ENCODE measurements around the gene NRSN2.
"Not testable (repeated sequence)": the region's sequence is repeated elsewhere in the genome, so short reads cannot be mapped to it uniquely, and the experiment has no call there.

The NRSN2 gene

GRCh38 chr20:373171-373890, 26.4 kb downstream of the NRSN2 start:
- Histone ChIP-seq H3K27ac (peak overlapping the region; percentile 42; the same call in 1 of the 2 replicates), H3K9me3 (ENCODE audit: low read depth, low read length) (no peaks in the 10 kb centered on the region), H3K36me3 (ENCODE audit: insufficient read depth, low read length) (no peaks in the 10 kb centered on the region), H3K9ac (ENCODE audit: insufficient read length) (no peak overlapping the region), H3K4me3 (no peak overlapping the region)
- no peak for TF ChIP-seq POLR2AphosphoS5 (IDR thresholded peaks at IDR 0.05; ENCODE audit: borderline replicate concordance, low read depth, low read length)
- no peak for TF ChIP-seq FOXP2 (optimal IDR thresholded peaks at IDR 0.05; ENCODE audit: control extremely low read depth, extremely low read length, insufficient read depth)
- no peak for TF ChIP-seq EZH2 (IDR thresholded peaks at IDR 0.05)
- no peak for DNase-seq (ENCODE audit: low read depth, low spot score)

DNA sequence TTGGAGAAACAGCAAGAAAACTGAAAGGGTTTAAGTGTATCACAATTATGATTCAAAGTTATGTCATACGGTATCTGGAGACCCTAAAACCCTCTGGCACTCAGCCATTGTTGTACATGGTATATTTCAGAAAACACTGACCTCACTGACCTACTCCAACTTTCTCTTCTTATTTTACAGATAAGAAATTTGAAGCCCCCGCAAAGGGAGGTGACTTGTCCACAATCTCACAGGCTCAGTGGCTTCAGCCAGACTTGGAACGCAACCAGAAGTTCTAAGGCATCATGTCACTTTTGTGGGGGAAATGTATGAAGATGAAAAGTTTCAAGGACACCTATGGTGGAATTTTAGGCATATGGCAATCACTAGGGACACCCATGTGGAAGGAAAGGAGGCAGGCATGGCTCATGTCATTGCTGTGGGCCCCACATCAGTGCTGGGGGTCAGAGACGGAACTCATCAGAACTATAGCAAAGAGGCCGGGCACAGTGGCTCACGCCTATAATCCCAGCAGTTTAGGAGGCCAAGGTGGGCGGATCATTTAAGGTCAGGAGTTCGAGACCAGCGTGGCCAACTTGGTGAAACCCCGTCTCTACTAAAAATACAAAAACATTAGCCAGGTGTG, 28.5 kb downstream of the NRSN2 start:
- Histone ChIP-seq H3K36me3 (ENCODE audit: insufficient read depth, low read length) (no peaks in the 10 kb centered on the region), H3K9me3 (ENCODE audit: low read depth, low read length) (no peaks in the 10 kb centered on the region), H3K27ac (no peak overlapping the region), H3K9ac (ENCODE audit: insufficient read length) (no peak overlapping the region), H3K4me3 (no peak overlapping the region)
- no peak for TF ChIP-seq EZH2 (IDR thresholded peaks at IDR 0.05)
- no peak for TF ChIP-seq FOXP2 (optimal IDR thresholded peaks at IDR 0.05; ENCODE audit: control extremely low read depth, extremely low read length, insufficient read depth)
- DNase-seq (ENCODE audit: low read depth, low spot score), result no peak

- Histone ChIP-seq H3K9me3 (ENCODE audit: low read depth, low read length) (no peaks in the 10 kb centered on the region), H3K27ac (no peak overlapping the region), H3K9ac (ENCODE audit: insufficient read length) (no peak overlapping the region), H3K4me3 (no peak overlapping the region), H3K36me3 (ENCODE audit: insufficient read depth, low read length) (no peaks in the 10 kb centered on the region)
- TF ChIP-seq FOXP2 (optimal IDR thresholded peaks at IDR 0.05; ENCODE audit: control extremely low read depth, extremely low read length, insufficient read depth) (no peak), POLR2AphosphoS5 (IDR thresholded peaks at IDR 0.05; ENCODE audit: borderline replicate concordance, low read depth, low read length) (no peak), EZH2 (IDR thresholded peaks at IDR 0.05) (no peak)
- no peak for DNase-seq (ENCODE audit: low read depth, low spot score)
Observed at GRCh38 chr20:376089-376488, 29.2 kb downstream of the NRSN2 start.

- TF ChIP-seq EZH2 (IDR thresholded peaks at IDR 0.05) (no peak), POLR2AphosphoS5 (IDR thresholded peaks at IDR 0.05; ENCODE audit: borderline replicate concordance, low read depth, low read length) (no peak), FOXP2 (optimal IDR thresholded peaks at IDR 0.05; ENCODE audit: control extremely low read depth, extremely low read length, insufficient read depth) (no peak)
- Histone ChIP-seq H3K4me3 (no peak overlapping the region), H3K9ac (ENCODE audit: insufficient read length) (no peak overlapping the region), H3K9me3 (ENCODE audit: low read depth, low read length) (no peaks in the 10 kb centered on the region), H3K36me3 (ENCODE audit: insufficient read depth, low read length) (no peaks in the 10 kb centered on the region), H3K27ac (no peak overlapping the region)
- DNase-seq (ENCODE audit: low read depth, low spot score), result no peak
Observed at GRCh38 chr20:376750-377149, 29.8 kb downstream of the NRSN2 start.

- H3K9me3 ChIP-seq (ENCODE audit: low read depth, low read length); H3K36me3 ChIP-seq (ENCODE audit: insufficient read depth, low read length); H3K9ac ChIP-seq (ENCODE audit: insufficient read length); H3K27ac ChIP-seq; H3K4me3 ChIP-seq; DNase-seq (ENCODE audit: low read depth, low spot score): not testable (repeated sequence)
Observed at GRCh38 chr20:377578-377977, 30.7 kb downstream of the NRSN2 start.

- Histone ChIP-seq H3K27ac (no peak overlapping the region; the same call in 1 of the 2 replicates), H3K9ac (ENCODE audit: insufficient read length) (no peak overlapping the region)
Observed at GRCh38 chr20:378961-379336, 32.0 kb downstream of the NRSN2 start.

DNA sequence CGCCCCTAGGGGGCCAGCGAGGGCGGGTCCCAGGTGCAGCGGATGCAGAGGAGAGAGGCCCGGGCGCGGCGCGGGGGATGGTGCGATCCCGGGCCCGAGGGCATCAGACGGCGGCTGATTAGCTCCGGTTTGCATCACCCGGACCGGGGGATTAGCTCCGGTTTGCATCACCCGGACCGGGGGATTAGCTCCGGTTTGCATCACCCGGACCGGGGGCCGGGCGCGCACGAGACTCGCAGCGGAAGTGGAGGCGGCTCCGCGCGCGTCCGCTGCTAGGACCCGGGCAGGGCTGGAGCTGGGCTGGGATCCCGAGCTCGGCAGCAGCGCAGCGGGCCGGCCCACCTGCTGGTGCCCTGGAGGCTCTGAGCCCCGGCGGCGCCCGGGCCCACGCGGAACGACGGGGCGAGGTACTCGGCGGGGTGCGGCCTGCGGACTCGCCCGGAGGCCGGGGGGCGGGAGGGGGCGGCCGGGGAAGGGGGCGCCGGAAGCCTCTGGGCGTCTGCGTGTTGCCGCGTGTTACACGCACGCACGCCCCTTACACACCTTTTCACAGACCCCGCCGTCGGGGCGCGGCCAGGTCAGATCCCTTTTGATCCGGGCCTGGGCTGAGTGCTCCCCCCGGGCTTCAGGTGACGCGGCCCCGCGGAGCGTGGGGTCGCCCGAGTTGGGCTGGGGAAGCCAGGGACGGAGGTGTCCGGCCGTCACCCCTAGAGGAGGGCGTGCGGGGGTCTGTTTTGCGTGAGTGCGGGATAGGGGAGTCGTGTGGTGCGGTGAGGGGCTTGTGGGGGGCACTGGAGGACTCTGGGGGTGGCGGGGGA, 34.1 kb downstream of the NRSN2 start:
- no peaks in the 10 kb centered on the region for H3K9me3 ChIP-seq (ENCODE audit: low read depth, low read length)
- peak overlapping the region; percentile 89; the same call in 1 of the 2 replicates for H3K27ac ChIP-seq
- no peak for DNase-seq (ENCODE audit: low read depth, low spot score)
- peak overlapping the region; percentile 92 for H3K4me3 ChIP-seq
- peaks cover 32% of the 10 kb centered on the region; the same call in 1 of the 2 replicates for H3K36me3 ChIP-seq (ENCODE audit: insufficient read depth, low read length)
- TF ChIP-seq EZH2 (IDR thresholded peaks at IDR 0.05), result no peak
- peak; percentile 23 for TF ChIP-seq FOXP2 (optimal IDR thresholded peaks at IDR 0.05; ENCODE audit: control extremely low read depth, extremely low read length, insufficient read depth)
- TF ChIP-seq POLR2AphosphoS5 (IDR thresholded peaks at IDR 0.05; ENCODE audit: borderline replicate concordance, low read depth, low read length), result peak; percentile 34; the same call in 1 of the 2 replicates
- H3K9ac ChIP-seq (ENCODE audit: insufficient read length), result peak overlapping the region; percentile 98

More at GRCh38 chr20:378961-379336, 32.0 kb downstream of the NRSN2 start:
- Histone ChIP-seq H3K4me3 (no peak overlapping the region), H3K9me3 (ENCODE audit: low read depth, low read length) (no peaks in the 10 kb centered on the region), H3K36me3 (ENCODE audit: insufficient read depth, low read length) (peaks cover 18% of the 10 kb centered on the region; the same call in 1 of the 2 replicates)
- TF ChIP-seq EZH2 (IDR thresholded peaks at IDR 0.05), result no peak
- TF ChIP-seq POLR2AphosphoS5 (IDR thresholded peaks at IDR 0.05; ENCODE audit: borderline replicate concordance, low read depth, low read length), result no peak
- DNase-seq (ENCODE audit: low read depth, low spot score), result no peak

GRCh38 chr20:381581-382290, 34.8 kb downstream of the NRSN2 start:
- peak overlapping the region; percentile 98 for H3K9ac ChIP-seq (ENCODE audit: insufficient read length)
- TF ChIP-seq POLR2AphosphoS5 (IDR thresholded peaks at IDR 0.05; ENCODE audit: borderline replicate concordance, low read depth, low read length), result 0 out of 2 replicates have a peak, but pooled peaks have one; percentile 32
- TF ChIP-seq FOXP2 (optimal IDR thresholded peaks at IDR 0.05; ENCODE audit: control extremely low read depth, extremely low read length, insufficient read depth), result no peak
- no peak for TF ChIP-seq EZH2 (IDR thresholded peaks at IDR 0.05)
- DNase-seq (ENCODE audit: low read depth, low spot score), result no peak
- H3K9me3 ChIP-seq (ENCODE audit: low read depth, low read length), result no peaks in the 10 kb centered on the region
- peak overlapping the region; percentile 92 for H3K4me3 ChIP-seq
- H3K36me3 ChIP-seq (ENCODE audit: insufficient read depth, low read length), result peaks cover 37% of the 10 kb centered on the region; the same call in 1 of the 2 replicates
- H3K27ac ChIP-seq, result peak overlapping the region; percentile 89; the same call in 1 of the 2 replicates
